GM12878 (cell line): ENCODE measurements around the gene RYR2. TPM values are rescaled to one million over a fixed set of nuclear protein-coding genes. Genes with fewer than 3 reads are reported as not detected.

ENCODE experiments used
- ATAC-seq: fragments of 200-7000 bp; cut with Tn5 transposase; 3 replicates; pipeline ENCODE4 v1.9.1; 2020; ENCODE audit warnings: mild to moderate bottlenecking, moderate library complexity
- BruUV-seq: library from RNA; stranded (reverse); fragments of 400-500 nt; replicated peaks from 2 replicates; lab custom pipeline; 2021; lab: Mats Ljungman, UMichigan
- CTCF ChIA-PET: fragments of 300-600 bp; sonication (Branson Sonifier 250); formaldehyde crosslinking; extraction: SDS; loops from one replicate; lab custom pipeline; 2021; ENCODE audit warnings: inconsistent platforms; lab: Yijun Ruan, JAX
- POLR2A ChIA-PET: fragments of 350-600 bp; formaldehyde crosslinking; extraction: SDS; loops from one replicate; lab custom pipeline; 2021; ENCODE audit warnings: inconsistent platforms; lab: Charles Lee
- RAD21 ChIA-PET: fragments of 300-600 bp; sonication (Branson Sonifier 250); formaldehyde crosslinking; loops from one replicate; lab custom pipeline; 2023; ENCODE audit warnings: antibody characterized with exemption; ENCODE audit not compliant: unreplicated experiment; lab: Charles Lee
- SMC1A ChIA-PET: fragments of 300-600 bp; sonication (Branson Sonifier 250); formaldehyde crosslinking; loops from one replicate; lab custom pipeline; 2023; ENCODE audit not compliant: unreplicated experiment, uncharacterized antibody; lab: Charles Lee
- DNase-seq: peaks from one replicate; pipeline ENCODE4 v3.0.0-alpha.2; 2011; ENCODE audit warnings: low read depth, low spot score
- FAIRE-seq: peaks from 3 replicates; lab custom pipeline; 2011; peaks lifted over from hg19 to GRCh38; lab: Jason Lieb, UNC
- H2AFZ ChIP-seq: 2 replicates; pipeline ENCODE4 v1.6.0; 2011; ENCODE audit warnings: low read depth, low read length, control low read depth; ENCODE audit not compliant: control insufficient read depth
- H3K27ac ChIP-seq: 2 replicates; pipeline ENCODE4 v1.5.1; 2011; ENCODE audit warnings: control low read depth; ENCODE audit not compliant: control insufficient read depth, insufficient read depth
- H3K27me3 ChIP-seq, 2 experiments: replicated peaks in 1 of 2; 2 replicates each; pipeline versions ENCODE4 v1.6.0 to v1.6.1; 2011; ENCODE audit warnings: low read length in 1 of 2; ENCODE audit not compliant: control insufficient read depth in 2 of 2, insufficient read depth in 2 of 2
- H3K36me3 ChIP-seq, 2 experiments: 2 replicates each; pipeline ENCODE4 v1.5.1; 2011; ENCODE audit warnings: low read length in 1 of 2; ENCODE audit not compliant: control insufficient read depth in 2 of 2, insufficient read depth in 2 of 2
- H3K4me1 ChIP-seq: 2 replicates; pipeline ENCODE4 v1.6.1; 2011; ENCODE audit warnings: mild to moderate bottlenecking, low read length, moderate library complexity, mixed read lengths; ENCODE audit not compliant: control insufficient read depth, insufficient read depth
- H3K4me2 ChIP-seq: 2 replicates; pipeline ENCODE4 v1.6.0; 2011; ENCODE audit warnings: control low read depth; ENCODE audit not compliant: control insufficient read depth, insufficient read depth
- H3K4me3 ChIP-seq: fragments of 200-600 bp; sonication (generic); 2 replicates; pipeline ENCODE4 v1.5.1; 2016
- H3K79me2 ChIP-seq: 2 replicates; pipeline ENCODE4 v1.6.0; 2011; ENCODE audit warnings: low read length; ENCODE audit not compliant: control insufficient read depth, insufficient read depth
- H3K9ac ChIP-seq: 2 replicates; pipeline ENCODE4 v1.8.0; 2011; ENCODE audit warnings: low read length, control low read depth, mixed read lengths; ENCODE audit not compliant: control insufficient read depth, insufficient read depth
- H3K9me3 ChIP-seq: replicated peaks from 3 replicates; pipeline ENCODE4 v1.5.1; 2011; ENCODE audit warnings: mild to moderate bottlenecking, low read length; ENCODE audit not compliant: control insufficient read depth, insufficient read depth
- H4K20me1 ChIP-seq: 2 replicates; pipeline ENCODE4 v1.6.0; 2011; ENCODE audit not compliant: control insufficient read depth, insufficient read depth
- ATF7 ChIP-seq: fragments of 450-650 bp; IDR thresholded peaks from 2 replicates; pipeline ENCODE4 v1.6.1; 2016; ENCODE audit warnings: low read depth, mild to moderate bottlenecking
- CHD4 ChIP-seq: fragments of 200-600 bp; sonication (generic); IDR thresholded peaks from 2 replicates; pipeline ENCODE4 v1.6.1; 2016; ENCODE audit warnings: mild to moderate bottlenecking
- FOXM1 ChIP-seq: IDR thresholded peaks from 2 replicates; pipeline ENCODE4 v1.6.1; 2012; ENCODE audit warnings: low read depth, mild to moderate bottlenecking, inconsistent platforms, low read length, moderate library complexity
- HDGF ChIP-seq: fragments of 450-650 bp; IDR thresholded peaks from 2 replicates; pipeline ENCODE4 v1.6.1; 2016; ENCODE audit warnings: antibody characterized with exemption
- NBN ChIP-seq: fragments of 450-650 bp; IDR thresholded peaks from 2 replicates; pipeline ENCODE4 v1.6.1; 2016
- NFIC ChIP-seq: IDR thresholded peaks from 2 replicates; pipeline ENCODE4 v1.6.1; 2012; ENCODE audit warnings: low read depth, mild to moderate bottlenecking, inconsistent platforms, low read length, moderate library complexity
- PBX3 ChIP-seq: IDR thresholded peaks from 2 replicates; pipeline ENCODE4 v1.6.1; 2011; ENCODE audit warnings: mild to moderate bottlenecking, low read depth, low read length, moderate library complexity; ENCODE audit not compliant: insufficient replicate concordance
- POLR2AphosphoS2 ChIP-seq: IDR thresholded peaks from 2 replicates; pipeline ENCODE4 v1.6.1; 2011; ENCODE audit warnings: low read depth, mild to moderate bottlenecking, low read length, improper control_type of control experiment, moderate library complexity
- RAD51 ChIP-seq: fragments of 450-650 bp; IDR thresholded peaks from 2 replicates; pipeline ENCODE4 v1.6.1; 2016; ENCODE audit warnings: moderate library complexity, mild to moderate bottlenecking, inconsistent platforms
- ZNF24 ChIP-seq: fragments of 450-650 bp; IDR thresholded peaks from 2 replicates; pipeline ENCODE4 v1.6.1; 2017; ENCODE audit warnings: antibody characterized with exemption, mild to moderate bottlenecking
- WGBS: methylation state at CpG from one replicate; pipeline ENCODE4 v1.1.6; 2016; ENCODE audit warnings: low lambda C conversion rate; ENCODE audit not compliant: insufficient replicate concordance, insufficient coverage; ENCODE audit errors: missing lambda C conversion rate; 5-methylcytosine and 5-hydroxymethylcytosine counted together
- in situ Hi-C: fragments of 300-500 bp; cut with MboI; formaldehyde crosslinking; loops from 9 replicates; pipeline ENCODE4 v1.14.3; 2018; ENCODE audit warnings: mixed read lengths
- intact Hi-C: fragments of 100-400 bp; cut with micrococcal nuclease; formaldehyde crosslinking; loops from one replicate; pipeline ENCODE4 v1.14.2; 2022; ENCODE audit not compliant: unreplicated experiment
- polyA plus RNA-seq, 11 experiments: library from polyadenylated mRNA; depleted of rRNA in 4 of 11; unstranded in 6 of 11; stranded (reverse) in 5 of 11; fragments of >200 nt; fragmentation: Nextera tagmentation in 4 of 11; fragmentation: Illumina TruSeq in 1 of 11; extraction: Ambion mirVana in 4 of 11; extraction: Trizol in 1 of 11; gene quantifications; 1 replicate in 1 of 11; 2 replicates in 10 of 11; pipeline versions ENCODE4 v1.2.1 to v1.2.3, GENCODE V29; 2011 to 2016; ENCODE audit warnings: inconsistent platforms in 2 of 11, missing spikeins in 2 of 11, low read depth in 1 of 11
- total RNA-seq, 4 experiments: library from RNA; depleted of rRNA in 3 of 4; stranded (reverse); fragments of >200 nt in 3 of 4; fragmentation: Illumina TruSeq in 1 of 4; extraction: Trizol in 1 of 4; gene quantifications; 2 replicates each; pipeline versions ENCODE4 v1.2.1 to v1.2.3, GENCODE V29; 2013 to 2021
- TF ChIP-seq, protein P1 (sequence below): fragments of 450-650 bp; IDR thresholded peaks from 2 replicates; pipeline ENCODE4 v1.6.1; 2017; ENCODE audit warnings: mild to moderate bottlenecking, moderate library complexity

Gene RYR2
- total and polyA plus RNA-seq, 10 of the 15 experiments (the other 5 are each of a cell fraction or from before 2014, with no cell fraction given), result 0.01 to 0.04 TPM; not detected in 8

DNA sequence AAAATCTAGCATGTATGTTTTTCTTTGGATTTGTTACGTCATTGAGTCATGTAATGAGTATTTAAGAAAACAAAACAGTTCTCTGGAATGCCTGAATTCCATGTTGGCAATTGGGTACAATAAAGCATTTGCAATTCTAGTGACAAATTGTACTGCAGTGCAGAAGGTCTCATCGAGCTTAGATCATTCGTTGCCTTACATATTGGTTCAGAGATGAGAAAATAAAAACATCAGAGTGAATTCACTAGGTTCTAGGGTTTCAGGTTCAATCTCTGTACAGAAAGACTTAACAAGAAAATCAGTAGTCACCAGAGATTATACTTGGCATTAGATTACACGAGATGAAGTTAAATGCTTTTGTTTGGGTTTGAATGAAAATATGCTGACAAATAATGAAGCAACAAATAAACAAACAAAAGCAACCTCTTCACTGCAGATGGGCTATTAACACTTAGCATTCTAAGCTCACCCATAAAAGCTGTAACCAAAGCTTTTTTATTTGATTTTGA is 124.7 kb downstream of the RYR2 start (continued):
- TF ChIP-seq, protein P1, sequence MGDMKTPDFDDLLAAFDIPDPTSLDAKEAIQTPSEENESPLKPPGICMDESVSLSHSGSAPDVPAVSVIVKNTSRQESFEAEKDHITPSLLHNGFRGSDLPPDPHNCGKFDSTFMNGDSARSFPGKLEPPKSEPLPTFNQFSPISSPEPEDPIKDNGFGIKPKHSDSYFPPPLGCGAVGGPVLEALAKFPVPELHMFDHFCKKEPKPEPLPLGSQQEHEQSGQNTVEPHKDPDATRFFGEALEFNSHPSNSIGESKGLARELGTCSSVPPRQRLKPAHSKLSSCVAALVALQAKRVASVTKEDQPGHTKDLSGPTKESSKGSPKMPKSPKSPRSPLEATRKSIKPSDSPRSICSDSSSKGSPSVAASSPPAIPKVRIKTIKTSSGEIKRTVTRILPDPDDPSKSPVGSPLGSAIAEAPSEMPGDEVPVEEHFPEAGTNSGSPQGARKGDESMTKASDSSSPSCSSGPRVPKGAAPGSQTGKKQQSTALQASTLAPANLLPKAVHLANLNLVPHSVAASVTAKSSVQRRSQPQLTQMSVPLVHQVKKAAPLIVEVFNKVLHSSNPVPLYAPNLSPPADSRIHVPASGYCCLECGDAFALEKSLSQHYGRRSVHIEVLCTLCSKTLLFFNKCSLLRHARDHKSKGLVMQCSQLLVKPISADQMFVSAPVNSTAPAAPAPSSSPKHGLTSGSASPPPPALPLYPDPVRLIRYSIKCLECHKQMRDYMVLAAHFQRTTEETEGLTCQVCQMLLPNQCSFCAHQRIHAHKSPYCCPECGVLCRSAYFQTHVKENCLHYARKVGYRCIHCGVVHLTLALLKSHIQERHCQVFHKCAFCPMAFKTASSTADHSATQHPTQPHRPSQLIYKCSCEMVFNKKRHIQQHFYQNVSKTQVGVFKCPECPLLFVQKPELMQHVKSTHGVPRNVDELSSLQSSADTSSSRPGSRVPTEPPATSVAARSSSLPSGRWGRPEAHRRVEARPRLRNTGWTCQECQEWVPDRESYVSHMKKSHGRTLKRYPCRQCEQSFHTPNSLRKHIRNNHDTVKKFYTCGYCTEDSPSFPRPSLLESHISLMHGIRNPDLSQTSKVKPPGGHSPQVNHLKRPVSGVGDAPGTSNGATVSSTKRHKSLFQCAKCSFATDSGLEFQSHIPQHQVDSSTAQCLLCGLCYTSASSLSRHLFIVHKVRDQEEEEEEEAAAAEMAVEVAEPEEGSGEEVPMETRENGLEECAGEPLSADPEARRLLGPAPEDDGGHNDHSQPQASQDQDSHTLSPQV, result no peak
- TF ChIP-seq NBN, result no peak
- no peak for TF ChIP-seq RAD51
- no peak for TF ChIP-seq POLR2AphosphoS2
- no peak for TF ChIP-seq NFIC

GRCh38 chr1:237170149-237170548 is 128.2 kb downstream of the RYR2 start:
- 57% methylated on average over 8 of the region's 8 CpGs for WGBS
- no peak for FAIRE-seq
- intact Hi-C loops (no loop called here), in situ Hi-C loops (no loop called here)
- ChIA-PET POLR2A (no interaction called here), CTCF (no interaction called here), SMC1A (no interaction called here), RAD21 (no interaction called here)
- no peaks in the 10 kb centered on the region for H3K36me3 ChIP-seq
- no peaks in the 10 kb centered on the region for H3K9me3 ChIP-seq
- no peak overlapping the region for H3K9ac ChIP-seq
- no TSS peak for BruUV-seq
- no peaks in the 10 kb centered on the region for H3K4me1 ChIP-seq
- no peak overlapping the region for H2AFZ ChIP-seq
- TF ChIP-seq PBX3 (no peak), ZNF24 (no peak), HDGF (no peak), CHD4 (no peak), FOXM1 (no peak), ATF7 (no peak)
- H3K27ac ChIP-seq, result no peak overlapping the region
- no peaks in the 10 kb centered on the region for H3K79me2 ChIP-seq
- no peaks in the 10 kb centered on the region for H4K20me1 ChIP-seq
- H3K27me3 ChIP-seq, result no peaks in the 10 kb centered on the region
- no peak for ATAC-seq
- H3K4me2 ChIP-seq, result no peak overlapping the region
- H3K4me3 ChIP-seq, result no peak overlapping the region
- DNase-seq, result no peak
